Sigmoid colon (tissue), 7 donors: Measurements from ENCODE around the gene TGIF2. TPM values are rescaled to one million over a fixed set of nuclear protein-coding genes. Genes with fewer than 3 reads are reported as not detected.

Experiments used
- DNase-seq: peaks from one replicate; pipeline ENCODE4 v3.0.0-alpha.2; 2019
- H3K27ac ChIP-seq, 4 donors: fragments of 200-600 bp; sonication (generic); one replicate each; pipeline ENCODE4 v1.5.1; 2016 to 2019; ENCODE audit warnings: mild to moderate bottlenecking in 1 of 4
- H3K27me3 ChIP-seq, 3 donors: fragments of 200-600 bp; sonication (generic); one replicate each; pipeline ENCODE4 v1.5.1; 2019; ENCODE audit warnings: mild to moderate bottlenecking in 1 of 3
- H3K36me3 ChIP-seq, 4 donors: fragments of 200-600 bp; sonication (generic); one replicate each; pipeline ENCODE4 v1.5.1; 2016 to 2019
- H3K4me1 ChIP-seq, 4 donors: fragments of 200-600 bp; sonication (generic); one replicate each; pipeline ENCODE4 v1.5.1; 2017 to 2019
- H3K4me3 ChIP-seq, 4 donors: fragments of 200-600 bp; sonication (generic); one replicate each; pipeline ENCODE4 v1.5.1; 2017 to 2019; ENCODE audit warnings: mild to moderate bottlenecking in 2 of 4, moderate library complexity in 1 of 4
- H3K9me3 ChIP-seq, 4 donors: fragments of 200-600 bp in 3 of 4; sonication (generic) in 3 of 4; one replicate each; pipeline versions ENCODE4 v1.5.1 to v1.6.1; 2013 to 2019
- EP300 ChIP-seq, 4 donors: sonication (generic); formaldehyde crosslinking; IDR thresholded peaks; one replicate each; pipeline ENCODE4 v1.6.1; 2017; ENCODE audit warnings: antibody characterized with exemption in 4 of 4
- POLR2A ChIP-seq, 2 donors: fragments of 450-650 bp; IDR thresholded peaks; one replicate each; pipeline ENCODE4 v1.6.1; 2016; ENCODE audit warnings: antibody characterized with exemption in 2 of 2, mild to moderate bottlenecking in 2 of 2, moderate library complexity in 2 of 2
- POLR2AphosphoS5 ChIP-seq, 4 donors: sonication (generic); formaldehyde crosslinking; IDR thresholded peaks; one replicate each; pipeline ENCODE4 v1.6.1; 2017; ENCODE audit warnings: antibody characterized with exemption in 4 of 4
- WGBS, 2 donors: extraction: QIAGEN DNeasy Blood & Tissue Kit; methylation state at CpG; one replicate each; pipeline ENCODE4 v1.1.7; 2013; 5-methylcytosine and 5-hydroxymethylcytosine counted together
- intact Hi-C: fragments of 100-400 bp; cut with DNase I; formaldehyde crosslinking; loops from one replicate; pipeline ENCODE4 v1.15.1; 2023
- polyA plus RNA-seq, 3 donors: library from polyadenylated mRNA; stranded (reverse); fragments of 200-250 nt; gene quantifications; one replicate each; pipeline ENCODE4 v1.2.3, GENCODE V29; 2013
- total RNA-seq, 4 donors: library from RNA; depleted of rRNA; stranded (reverse); fragments of >200 nt; gene quantifications; one replicate each; pipeline ENCODE4 v1.1.0, GENCODE V29; 2016
- TF ChIP-seq, protein P1 (sequence below), 4 experiments: fragments of 450-650 bp in 3 of 4; fragments of 200-600 bp in 1 of 4; IDR thresholded peaks; one replicate each; pipeline ENCODE4 v1.5.1; 2016 to 2019; ENCODE audit warnings: antibody characterized with exemption in 4 of 4, mild to moderate bottlenecking in 3 of 4, moderate library complexity in 2 of 4
- donor health status: healthy with polysubstance abuse.
- donor health status: Bipolar disorder and iron deficiency.
- donor health status: healthy.

Gene TGIF2
- total and polyA plus RNA-seq, 7 donors: 2.1 to 13.6 (median 10.0) TPM

DNA sequence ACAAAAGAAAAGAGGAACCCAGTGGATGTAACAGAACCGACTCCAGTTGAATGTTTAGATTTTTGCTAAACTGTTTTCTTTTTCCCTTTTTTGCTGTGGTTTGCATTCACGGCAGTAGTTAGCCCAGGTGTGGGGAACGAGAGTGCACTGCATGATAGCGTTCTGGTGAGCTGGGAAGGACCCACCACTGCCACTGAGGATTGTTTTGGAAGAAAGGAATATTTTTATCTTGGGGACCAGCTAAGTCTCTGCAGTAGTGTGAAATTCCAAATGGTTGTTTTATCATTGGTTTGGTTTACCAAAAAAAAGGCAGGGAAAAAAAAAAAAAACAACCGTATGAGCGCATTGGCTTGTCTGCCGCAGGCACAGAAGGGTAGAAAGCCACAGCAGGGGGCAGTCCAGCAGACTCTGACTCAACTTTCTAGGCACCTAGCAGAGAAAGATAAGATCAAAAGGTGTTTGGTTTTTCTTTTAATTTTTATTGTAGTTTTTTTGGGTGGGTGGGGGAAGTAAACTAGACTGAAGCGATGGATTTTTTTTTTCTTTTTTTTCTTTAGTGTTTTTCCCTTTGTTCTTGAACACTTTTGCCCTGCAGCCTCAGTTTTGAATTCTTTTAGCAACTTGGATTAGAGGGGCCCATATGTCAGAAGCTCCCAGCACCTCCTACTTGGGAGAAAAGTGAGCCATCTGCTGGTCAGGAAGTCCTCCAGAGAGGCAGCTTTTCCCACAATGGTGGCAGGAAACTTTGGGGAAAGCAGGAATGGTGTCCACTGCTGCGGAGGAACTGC lies 18.7 kb downstream of the TGIF2 start:
- Histone ChIP-seq H3K9me3 (no peaks in the 10 kb centered on the region), H3K4me3 (no peak overlapping the region), H3K27me3 (no peaks in the 10 kb centered on the region), H3K4me1 (no peaks in the 10 kb centered on the region), H3K27ac (no peak overlapping the region), H3K36me3 (peaks cover 0 to 18% (median 0%) of the 10 kb centered on the region in 4 donors)
- no peak for DNase-seq
- intact Hi-C loops: loop anchor here (5.0 kb wide), 1 partner anchor 35 kb away; no protein-coding TSS in a partner anchor
- 70 to 86% methylated on average over 9 of the region's 9 CpGs for WGBS, 2 donors
- TF ChIP-seq EP300 (IDR thresholded peaks at IDR 0.05): no peak
- TF ChIP-seq, protein P1, sequence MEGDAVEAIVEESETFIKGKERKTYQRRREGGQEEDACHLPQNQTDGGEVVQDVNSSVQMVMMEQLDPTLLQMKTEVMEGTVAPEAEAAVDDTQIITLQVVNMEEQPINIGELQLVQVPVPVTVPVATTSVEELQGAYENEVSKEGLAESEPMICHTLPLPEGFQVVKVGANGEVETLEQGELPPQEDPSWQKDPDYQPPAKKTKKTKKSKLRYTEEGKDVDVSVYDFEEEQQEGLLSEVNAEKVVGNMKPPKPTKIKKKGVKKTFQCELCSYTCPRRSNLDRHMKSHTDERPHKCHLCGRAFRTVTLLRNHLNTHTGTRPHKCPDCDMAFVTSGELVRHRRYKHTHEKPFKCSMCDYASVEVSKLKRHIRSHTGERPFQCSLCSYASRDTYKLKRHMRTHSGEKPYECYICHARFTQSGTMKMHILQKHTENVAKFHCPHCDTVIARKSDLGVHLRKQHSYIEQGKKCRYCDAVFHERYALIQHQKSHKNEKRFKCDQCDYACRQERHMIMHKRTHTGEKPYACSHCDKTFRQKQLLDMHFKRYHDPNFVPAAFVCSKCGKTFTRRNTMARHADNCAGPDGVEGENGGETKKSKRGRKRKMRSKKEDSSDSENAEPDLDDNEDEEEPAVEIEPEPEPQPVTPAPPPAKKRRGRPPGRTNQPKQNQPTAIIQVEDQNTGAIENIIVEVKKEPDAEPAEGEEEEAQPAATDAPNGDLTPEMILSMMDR (IDR thresholded peaks at IDR 0.05): peak in 3 of 4 experiments; percentile 13 to 39 (median 14)

DNA sequence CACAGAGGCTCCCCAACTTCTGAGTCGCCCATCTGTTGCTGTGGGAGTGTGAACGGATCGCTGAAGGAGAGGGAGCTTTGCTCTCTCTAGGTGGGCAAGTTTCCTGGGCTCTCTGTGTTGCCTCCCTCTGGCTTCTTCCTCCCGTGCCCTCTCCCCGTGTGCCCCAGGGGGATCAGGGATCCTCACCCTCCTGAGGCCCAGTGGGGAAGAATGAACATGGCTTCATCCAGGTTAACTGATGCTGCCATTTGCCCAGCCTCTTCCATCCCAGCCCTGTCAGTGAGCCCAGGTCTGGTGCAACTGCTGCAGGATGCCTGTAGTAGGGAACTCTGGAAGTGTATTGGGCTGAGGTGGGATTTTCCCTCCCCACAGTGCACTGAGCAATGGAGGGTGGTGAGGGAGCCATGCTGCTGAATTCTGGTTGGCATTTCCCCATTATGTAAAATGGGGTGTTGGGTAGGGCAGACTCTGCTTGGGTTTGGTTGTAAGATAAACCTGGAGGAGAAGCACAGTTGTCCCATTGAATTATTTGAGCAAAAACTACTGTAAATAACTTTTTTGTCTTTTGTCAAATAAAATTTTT lies 20.0 kb downstream of the TGIF2 start:
- H3K36me3 ChIP-seq: peaks cover 0 to 15% (median 0%) of the 10 kb centered on the region in 4 donors
- H3K4me1 ChIP-seq: peaks cover 0 to under 1% (median 0%) of the 10 kb centered on the region in 4 donors
- DNase-seq: no peak
- no peak overlapping the region for H3K27ac ChIP-seq
- H3K27me3 ChIP-seq: no peaks in the 10 kb centered on the region
- no peak for TF ChIP-seq POLR2A (IDR thresholded peaks at IDR 0.05)
- no peak for TF ChIP-seq POLR2AphosphoS5 (IDR thresholded peaks at IDR 0.05)
- no peak for TF ChIP-seq EP300 (IDR thresholded peaks at IDR 0.05)
- TF ChIP-seq, protein P1 (IDR thresholded peaks at IDR 0.05): no peak
- no peak overlapping the region for H3K4me3 ChIP-seq
- no peaks in the 10 kb centered on the region for H3K9me3 ChIP-seq
- WGBS, 2 donors: 94% methylated on average over 5 of the region's 5 CpGs
- intact Hi-C loops: loop anchor here (5.0 kb wide), 1 partner anchor 36 kb away; no protein-coding TSS in a partner anchor

DNA sequence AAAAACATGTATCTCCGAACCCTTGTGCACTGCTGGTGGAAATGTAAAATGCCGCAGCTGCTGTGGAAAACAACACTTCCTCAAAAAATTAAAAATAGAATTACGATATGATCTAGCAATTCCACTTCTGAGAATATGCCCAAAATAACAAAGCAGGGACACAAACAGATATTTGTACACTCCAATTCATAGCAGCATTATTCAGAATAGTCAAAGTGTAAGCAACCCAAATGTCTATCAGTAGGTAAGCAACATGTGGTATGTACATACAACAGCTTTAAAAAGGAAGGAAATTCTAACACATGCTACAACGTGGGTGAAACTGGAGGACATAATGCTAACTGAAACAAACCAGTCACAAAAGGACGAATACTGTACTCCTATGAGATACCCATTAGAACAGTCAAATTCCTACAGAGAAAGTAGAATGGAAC lies 26.5 kb downstream of the TGIF2 start:
- intact Hi-C loops: loop anchor here (10.0 kb wide), 1 partner anchor 395 kb away; no protein-coding TSS in a partner anchor
- TF ChIP-seq EP300 (IDR thresholded peaks at IDR 0.05): no peak
- no peak for TF ChIP-seq POLR2A (IDR thresholded peaks at IDR 0.05)
- TF ChIP-seq POLR2AphosphoS5 (IDR thresholded peaks at IDR 0.05): no peak
- TF ChIP-seq, protein P1 (IDR thresholded peaks at IDR 0.05): no peak
- Histone ChIP-seq H3K27me3 (no peaks in the 10 kb centered on the region), H3K27ac (no peak overlapping the region), H3K4me3 (no peak overlapping the region), H3K4me1 (peaks cover 0 to 10% (median 4%) of the 10 kb centered on the region in 4 donors), H3K36me3 (no peaks in the 10 kb centered on the region), H3K9me3 (no peaks in the 10 kb centered on the region)
- no peak for DNase-seq
- 31 to 66% methylated on average over 5 of the region's 5 CpGs for WGBS, 2 donors

DNA sequence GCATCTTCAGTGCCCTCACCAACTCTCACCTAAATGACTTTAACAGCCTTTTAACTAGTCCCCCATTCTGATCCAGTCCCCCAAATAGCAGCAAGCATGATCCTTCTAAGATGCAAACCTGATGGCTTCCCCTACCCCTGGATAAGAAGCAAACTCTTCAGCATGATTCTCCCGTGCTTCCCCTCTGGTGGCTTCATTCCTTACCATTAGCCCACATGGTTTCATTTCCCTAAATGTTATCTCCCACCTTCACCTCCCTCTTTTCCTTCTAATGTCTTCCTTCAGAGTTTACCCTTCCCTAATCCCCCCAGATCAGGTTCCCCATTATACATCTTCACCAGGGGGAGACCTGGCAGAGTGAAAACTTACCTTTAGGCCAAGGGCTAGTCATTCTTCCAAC lies 28.1 kb downstream of the TGIF2 start:
- no peak overlapping the region for H3K4me3 ChIP-seq
- H3K9me3 ChIP-seq: no peaks in the 10 kb centered on the region
- TF ChIP-seq, protein P1 (IDR thresholded peaks at IDR 0.05): no peak
- TF ChIP-seq POLR2A (IDR thresholded peaks at IDR 0.05): no peak
- no peak for TF ChIP-seq POLR2AphosphoS5 (IDR thresholded peaks at IDR 0.05)
- DNase-seq: no peak
- 51 to 67% methylated on average over 1 of the region's 1 CpG for WGBS, 2 donors
- intact Hi-C loops: loop anchor here (10.0 kb wide), 1 partner anchor 397 kb away; no protein-coding TSS in a partner anchor
- H3K27me3 ChIP-seq: no peaks in the 10 kb centered on the region
- no peak overlapping the region for H3K27ac ChIP-seq
- H3K4me1 ChIP-seq: peaks cover 0 to 17% (median 11%) of the 10 kb centered on the region in 4 donors
- H3K36me3 ChIP-seq: no peaks in the 10 kb centered on the region
